H9 (cell line): ENCODE data around the gene AGO1. TPM values are rescaled to one million over a fixed set of nuclear protein-coding genes. Genes with fewer than 3 reads are reported as not detected.

Experiments used
- DNase-seq: peaks from one replicate; pipeline ENCODE4 v3.0.0-alpha.2; 2017
- H2AFZ ChIP-seq: one replicate; pipeline ENCODE4 v1.6.1; 2013; ENCODE audit warnings: mild to moderate bottlenecking, low read length, control low read depth, moderate library complexity
- H2AK5ac ChIP-seq: 2 replicates; pipeline ENCODE4 v1.6.1; 2013; ENCODE audit warnings: low read length, control low read depth, mixed read lengths; ENCODE audit not compliant: insufficient read length
- H2BK120ac ChIP-seq: one replicate; pipeline ENCODE4 v1.6.1; 2013; ENCODE audit warnings: low read depth, mild to moderate bottlenecking, low read length, control low read depth, inconsistent platforms; ENCODE audit not compliant: poor library complexity, severe bottlenecking
- H2BK12ac ChIP-seq: 2 replicates; pipeline ENCODE4 v1.6.1; 2013; ENCODE audit warnings: low read length, control low read depth, mixed read lengths, low read depth; ENCODE audit not compliant: insufficient read length
- H2BK15ac ChIP-seq: 2 replicates; pipeline ENCODE4 v1.6.1; 2013; ENCODE audit warnings: low read depth, low read length, control low read depth
- H2BK20ac ChIP-seq: one replicate; pipeline ENCODE4 v1.6.1; 2013; ENCODE audit warnings: low read depth, mild to moderate bottlenecking, low read length, control low read depth, inconsistent platforms; ENCODE audit not compliant: poor library complexity, severe bottlenecking
- H2BK5ac ChIP-seq: 2 replicates; pipeline ENCODE4 v1.6.1; 2013; ENCODE audit warnings: low read length, control low read depth, mixed read lengths; ENCODE audit not compliant: insufficient read length
- H3K14ac ChIP-seq: 2 replicates; pipeline ENCODE4 v1.6.1; 2013; ENCODE audit warnings: low read length, control low read depth; ENCODE audit not compliant: insufficient read depth
- H3K18ac ChIP-seq: 2 replicates; pipeline ENCODE4 v1.6.1; 2013; ENCODE audit warnings: low read depth, mild to moderate bottlenecking, mixed read lengths, low read length, control low read depth; ENCODE audit not compliant: insufficient read length
- H3K23ac ChIP-seq: 2 replicates; pipeline ENCODE4 v1.6.1; 2013; ENCODE audit warnings: low read length, control low read depth, mixed read lengths, low read depth; ENCODE audit not compliant: insufficient read length
- H3K23me2 ChIP-seq: 2 replicates; pipeline ENCODE4 v1.6.1; 2013; ENCODE audit warnings: low read depth, mild to moderate bottlenecking, mixed read lengths, low read length, control low read depth; ENCODE audit not compliant: insufficient read length, poor library complexity, severe bottlenecking
- H3K27ac ChIP-seq: 2 replicates; pipeline ENCODE4 v1.5.1; 2013; ENCODE audit warnings: low read length, control low read depth, mixed read lengths, low read depth; ENCODE audit not compliant: insufficient read length
- H3K27me3 ChIP-seq: 2 replicates; pipeline ENCODE4 v1.6.1; 2013; ENCODE audit warnings: low read length, control low read depth, inconsistent platforms; ENCODE audit not compliant: insufficient read depth
- H3K4ac ChIP-seq: 2 replicates; pipeline ENCODE4 v1.6.1; 2013; ENCODE audit warnings: low read depth, mild to moderate bottlenecking, control low read depth, inconsistent platforms, low read length, moderate library complexity
- H3K4me1 ChIP-seq: 2 replicates; pipeline ENCODE4 v1.6.1; 2013; ENCODE audit warnings: low read length, control low read depth, inconsistent platforms; ENCODE audit not compliant: insufficient read depth
- H3K4me2 ChIP-seq: 2 replicates; pipeline ENCODE4 v1.6.1; 2013; ENCODE audit warnings: low read length, control low read depth, mixed read lengths; ENCODE audit not compliant: insufficient read length, insufficient read depth
- H3K56ac ChIP-seq: 2 replicates; pipeline ENCODE4 v1.6.1; 2013; ENCODE audit warnings: low read depth, mild to moderate bottlenecking, mixed read lengths, low read length, control low read depth; ENCODE audit not compliant: insufficient read length
- H3K79me1 ChIP-seq: 2 replicates; pipeline ENCODE4 v1.6.1; 2013; ENCODE audit warnings: low read depth, mild to moderate bottlenecking, moderate library complexity, low read length, control low read depth, inconsistent platforms; ENCODE audit not compliant: insufficient read depth, poor library complexity, severe bottlenecking
- H3K79me2 ChIP-seq: 2 replicates; pipeline ENCODE4 v1.6.1; 2013; ENCODE audit warnings: low read length, control low read depth, inconsistent platforms; ENCODE audit not compliant: insufficient read depth
- H3K9ac ChIP-seq: 2 replicates; pipeline ENCODE4 v1.6.1; 2013; ENCODE audit warnings: low read length, control low read depth, mixed read lengths; ENCODE audit not compliant: insufficient read length; ENCODE audit errors: extremely low read depth
- H3K9me3 ChIP-seq: one replicate; pipeline ENCODE4 v1.6.1; 2013; ENCODE audit warnings: low read depth, low read length, inconsistent platforms; ENCODE audit not compliant: control insufficient read depth
- H3T11ph ChIP-seq: one replicate; pipeline ENCODE4 v1.6.1; 2013; ENCODE audit warnings: mild to moderate bottlenecking, low read length, control low read depth, inconsistent platforms
- H4K20me1 ChIP-seq: one replicate; pipeline ENCODE4 v1.6.1; 2013; ENCODE audit not compliant: control insufficient read depth, insufficient read length, insufficient read depth
- H4K5ac ChIP-seq: 2 replicates; pipeline ENCODE4 v1.6.1; 2013; ENCODE audit warnings: low read depth, mild to moderate bottlenecking, mixed read lengths, low read length, control low read depth; ENCODE audit not compliant: insufficient read length
- H4K8ac ChIP-seq: replicated peaks from 2 replicates; pipeline ENCODE4 v1.6.1; 2013; ENCODE audit warnings: low read length, control low read depth, mixed read lengths, low read depth; ENCODE audit not compliant: insufficient read length
- H4K91ac ChIP-seq: 2 replicates; pipeline ENCODE4 v1.6.1; 2013; ENCODE audit warnings: low read depth, mild to moderate bottlenecking, moderate library complexity, mixed read lengths, low read length, control low read depth; ENCODE audit not compliant: insufficient read length
- H3K27ac Mint-ChIP-seq, 3 experiments: 2 replicates in 2 of 3; 3 replicates in 1 of 3; pipeline ENCODE4 v1.8.0; 2020 to 2021; ENCODE audit warnings: mixed read lengths in 3 of 3, mild to moderate bottlenecking in 1 of 3, moderate library complexity in 1 of 3
- H3K27me3 Mint-ChIP-seq: 2 replicates; pipeline ENCODE4 v1.8.0; 2021; ENCODE audit warnings: low read depth, mild to moderate bottlenecking, moderate library complexity, mixed read lengths
- H3K36me3 Mint-ChIP-seq, 3 experiments: 2 replicates in 2 of 3; 3 replicates in 1 of 3; pipeline ENCODE4 v1.8.0; 2020 to 2021; ENCODE audit warnings: low read depth in 3 of 3, mixed read lengths in 3 of 3; ENCODE audit not compliant: insufficient read depth in 1 of 3
- H3K4me1 Mint-ChIP-seq, 2 experiments: 2 replicates each; pipeline ENCODE4 v1.8.0; 2020; ENCODE audit warnings: mixed read lengths in 2 of 2
- H3K4me3 Mint-ChIP-seq, 2 experiments: 2 replicates in 1 of 2; 3 replicates in 1 of 2; pipeline ENCODE4 v1.8.0; 2020 to 2021; ENCODE audit warnings: mild to moderate bottlenecking in 2 of 2, mixed read lengths in 2 of 2, moderate library complexity in 1 of 2
- H3K9me3 Mint-ChIP-seq, 2 experiments: 2 replicates in 1 of 2; 3 replicates in 1 of 2; pipeline ENCODE4 v1.8.0; 2020; ENCODE audit warnings: mild to moderate bottlenecking in 2 of 2, mixed read lengths in 2 of 2, moderate library complexity in 1 of 2
- CTCF ChIP-seq: fragments of 200-600 bp; sonication (generic); conservative IDR thresholded peaks from 3 replicates; pipeline ENCODE4 v1.8.0; 2021; ENCODE audit warnings: antibody characterized with exemption, mild to moderate bottlenecking
- WGBS: extraction: QIAGEN DNeasy Blood & Tissue Kit; methylation state at CpG from one replicate; pipeline ENCODE4 v1.1.7; 2013; ENCODE audit warnings: missing lambda C conversion rate, low lambda C conversion rate, mixed read lengths; ENCODE audit not compliant: insufficient read length; ENCODE audit errors: extremely low coverage; 5-methylcytosine and 5-hydroxymethylcytosine counted together
- total RNA-seq: library from RNA; stranded (reverse); gene quantifications from 2 replicates; pipeline ENCODE4 v1.2.1, GENCODE V29; 2021

The AGO1 gene
- total RNA-seq, 1 experiment from 2014 or later: 74.2 TPM

GRCh38 chr1:35887508-35887907, 4.5 kb downstream of the AGO1 start:
- no peak overlapping the region for H4K91ac ChIP-seq
- Mint-ChIP-seq H3K36me3 (peaks cover 19 to 38% (median 35%) of the 10 kb centered on the region in 3 experiments; a peak in 6 of 7 replicates), H3K4me1 (peaks cover 41 to 43% of the 10 kb centered on the region in 2 experiments), H3K27me3 (no peaks in the 10 kb centered on the region), H3K4me3 (peak overlapping the region; percentile 69 to 82), H3K27ac (peak overlapping the region in 2 of 3 experiments; percentile 48 to 84; a peak in 4 of 7 replicates), H3K9me3 (no peaks in the 10 kb centered on the region)
- no peak overlapping the region for H2BK12ac ChIP-seq
- H3K18ac ChIP-seq: no peak overlapping the region
- H3K79me2 ChIP-seq: peaks cover 24% of the 10 kb centered on the region; the same call in 1 of the 2 replicates
- no peak overlapping the region for H3K56ac ChIP-seq
- peaks cover 16% of the 10 kb centered on the region for H3K4me1 ChIP-seq
- peaks cover 10% of the 10 kb centered on the region for H3K79me1 ChIP-seq
- no peak overlapping the region for H3K23ac ChIP-seq
- DNase-seq: no peak
- TF ChIP-seq CTCF: no peak
- no peak overlapping the region for H3K9ac ChIP-seq
- no peak overlapping the region for H2BK20ac ChIP-seq
- H2BK120ac ChIP-seq: no peak overlapping the region
- no peak overlapping the region for H2AK5ac ChIP-seq
- WGBS: no CpG with 5 or more reads among the region's 2 CpGs
- no peaks in the 10 kb centered on the region for H3K27me3 ChIP-seq
- no peak overlapping the region for H2BK5ac ChIP-seq
- no peaks in the 10 kb centered on the region for H3K9me3 ChIP-seq
- no peak overlapping the region for H4K8ac ChIP-seq
- H2BK15ac ChIP-seq: no peak overlapping the region
- no peak overlapping the region for H4K5ac ChIP-seq
- no peak overlapping the region for H3K14ac ChIP-seq
- no peak overlapping the region for H3K27ac ChIP-seq
- H3K4me2 ChIP-seq: peak overlapping the region; percentile 72
- H2AFZ ChIP-seq: no peak overlapping the region
- peaks cover 13% of the 10 kb centered on the region for H3K23me2 ChIP-seq
- H3K4ac ChIP-seq: no peak overlapping the region
- H3T11ph ChIP-seq: no peak overlapping the region
- H4K20me1 ChIP-seq: peaks cover 4% of the 10 kb centered on the region
